ENCODE data around the gene PHACTR3. TPM values are rescaled to one million over a fixed set of nuclear protein-coding genes. Genes with fewer than 3 reads are reported as not detected.

Gene PHACTR3
- total RNA-seq, 1 experiment from 2014 or later, result not detected

DNA sequence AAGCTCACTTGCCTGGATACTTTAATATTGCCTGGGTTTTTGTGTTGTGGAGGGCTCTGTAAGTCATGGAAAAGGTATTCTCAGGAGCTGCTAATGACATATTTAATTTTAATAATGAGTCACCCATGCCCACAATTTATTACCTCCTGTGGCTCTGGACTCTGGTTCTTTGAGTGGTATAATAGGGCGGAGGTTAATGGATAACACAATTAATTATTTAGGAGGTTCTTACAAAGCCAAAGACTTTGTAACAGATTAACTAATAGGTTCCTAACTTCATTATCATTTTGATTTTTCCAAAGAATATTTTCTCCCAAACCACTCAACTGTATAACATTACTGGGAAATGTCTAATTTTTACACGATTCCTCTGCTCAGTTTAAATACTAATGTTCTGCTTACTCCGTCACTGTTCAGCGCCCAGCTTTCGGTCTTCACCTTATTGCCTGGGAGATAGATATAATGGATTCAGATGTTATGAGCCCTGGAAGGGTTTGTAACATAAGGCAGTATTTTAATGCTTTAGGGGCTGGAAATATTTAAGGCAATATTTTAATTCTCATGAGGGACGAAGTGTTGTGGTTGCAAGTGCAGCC is 29.4 kb downstream of the PHACTR3 start:
- Histone ChIP-seq H3K4me1 (ENCODE audit: low read length) (no peaks in the 10 kb centered on the region), H3K4me3 (ENCODE audit: low read length) (no peak overlapping the region), H3K27ac (ENCODE audit: low read length) (no peak overlapping the region), H2AFZ (ENCODE audit: low read length) (no peak overlapping the region), H3K79me2 (ENCODE audit: low read length) (no peaks in the 10 kb centered on the region), H3K27me3 (ENCODE audit: low read length) (no peaks in the 10 kb centered on the region), H3K9ac (ENCODE audit: low read length) (no peak overlapping the region), H3K36me3 (ENCODE audit: insufficient read depth, low read length) (no peaks in the 10 kb centered on the region), H3K9me2 (replicated peaks; ENCODE audit: insufficient read depth, low read length) (no peaks in the 10 kb centered on the region), H3K9me3 (ENCODE audit: low read length) (no peaks in the 10 kb centered on the region), H3K4me2 (ENCODE audit: low read depth, low read length, poor library complexity, severe bottlenecking) (no peak overlapping the region), H4K20me1 (ENCODE audit: insufficient read depth, low read depth, low read length) (no peaks in the 10 kb centered on the region)
- no peak for DNase-seq

DNA sequence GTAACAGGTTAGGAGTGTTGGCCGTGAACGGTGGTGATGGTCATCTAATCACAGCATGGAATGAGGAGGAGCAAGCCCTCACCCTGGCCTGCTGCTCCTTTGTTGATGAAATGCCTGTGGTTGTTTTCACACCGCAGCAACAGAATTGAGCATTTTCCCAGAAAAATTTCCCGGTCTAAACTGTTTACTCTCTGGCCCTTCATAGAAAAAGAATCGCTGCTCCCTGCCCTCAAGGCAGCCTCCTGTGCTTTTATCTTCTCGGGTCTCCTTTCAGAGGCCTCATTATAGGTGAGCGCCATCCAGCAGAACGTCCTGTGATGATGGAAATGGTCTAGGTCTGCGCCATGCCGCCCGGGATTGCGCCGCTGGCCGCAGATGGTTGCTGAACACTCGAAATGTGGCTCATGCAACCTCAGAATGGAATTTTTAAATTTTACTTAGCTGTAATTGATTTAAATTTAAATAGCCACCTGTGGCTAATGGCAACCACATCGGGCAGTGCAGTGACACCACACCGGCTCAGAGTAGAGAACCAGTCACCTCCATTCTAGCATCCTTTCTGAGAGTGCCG is 30.2 kb downstream of the PHACTR3 start:
- H3K27ac ChIP-seq (ENCODE audit: low read length), result no peak overlapping the region
- no peaks in the 10 kb centered on the region for H3K9me3 ChIP-seq (ENCODE audit: low read length)
- no peaks in the 10 kb centered on the region for H3K27me3 ChIP-seq (ENCODE audit: low read length)
- DNase-seq, result no peak
- no peak overlapping the region for H3K4me2 ChIP-seq (ENCODE audit: low read depth, low read length, poor library complexity, severe bottlenecking)
- no peaks in the 10 kb centered on the region for H3K9me2 ChIP-seq (replicated peaks; ENCODE audit: insufficient read depth, low read length)
- no peak overlapping the region for H2AFZ ChIP-seq (ENCODE audit: low read length)
- H3K4me1 ChIP-seq (ENCODE audit: low read length), result no peaks in the 10 kb centered on the region
- no peaks in the 10 kb centered on the region for H3K79me2 ChIP-seq (ENCODE audit: low read length)
- no peak overlapping the region for H3K9ac ChIP-seq (ENCODE audit: low read length)
- no peak overlapping the region for H3K4me3 ChIP-seq (ENCODE audit: low read length)
- no peaks in the 10 kb centered on the region for H3K36me3 ChIP-seq (ENCODE audit: insufficient read depth, low read length)
- no peaks in the 10 kb centered on the region for H4K20me1 ChIP-seq (ENCODE audit: insufficient read depth, low read depth, low read length)

DNA sequence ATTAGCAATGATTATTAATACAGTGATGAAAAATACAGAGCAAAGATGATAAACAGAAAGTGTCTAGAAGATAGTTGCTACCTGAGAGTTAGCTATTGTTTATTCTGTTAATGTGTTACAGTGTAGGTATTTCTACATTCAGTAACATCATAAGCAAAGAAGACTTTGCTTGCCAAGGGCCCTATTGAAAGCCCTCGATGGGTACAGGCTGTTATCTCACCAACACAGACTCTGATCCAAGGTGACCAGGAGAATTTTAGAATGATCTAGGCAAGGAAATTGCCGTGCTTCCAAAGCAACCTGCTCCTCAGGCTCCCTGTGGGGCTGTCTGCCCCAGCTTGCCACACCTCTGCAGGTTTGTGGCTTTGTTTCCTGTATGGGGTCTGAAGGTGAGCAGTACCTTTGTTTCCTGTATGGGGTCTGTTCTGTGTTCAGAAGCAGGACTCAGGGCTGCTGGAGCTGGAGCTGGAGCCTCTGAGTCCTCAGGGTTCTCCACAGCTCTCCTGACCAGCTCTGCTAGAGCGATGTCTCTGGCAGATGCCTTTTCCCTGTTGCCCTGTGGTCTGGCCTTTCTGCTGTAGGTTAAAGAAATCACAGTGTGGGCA is 32.5 kb downstream of the PHACTR3 start:
- no peak overlapping the region for H3K4me3 ChIP-seq (ENCODE audit: low read length)
- no peaks in the 10 kb centered on the region for H3K36me3 ChIP-seq (ENCODE audit: insufficient read depth, low read length)
- H3K9me3 ChIP-seq (ENCODE audit: low read length), result no peaks in the 10 kb centered on the region
- no peak for DNase-seq
- H4K20me1 ChIP-seq (ENCODE audit: insufficient read depth, low read depth, low read length), result no peaks in the 10 kb centered on the region
- H3K4me1 ChIP-seq (ENCODE audit: low read length), result no peaks in the 10 kb centered on the region
- no peak overlapping the region for H2AFZ ChIP-seq (ENCODE audit: low read length)
- H3K27ac ChIP-seq (ENCODE audit: low read length), result no peak overlapping the region
- no peaks in the 10 kb centered on the region for H3K9me2 ChIP-seq (replicated peaks; ENCODE audit: insufficient read depth, low read length)
- no peak overlapping the region for H3K4me2 ChIP-seq (ENCODE audit: low read depth, low read length, poor library complexity, severe bottlenecking)
- no peaks in the 10 kb centered on the region for H3K79me2 ChIP-seq (ENCODE audit: low read length)
- H3K9ac ChIP-seq (ENCODE audit: low read length), result no peak overlapping the region
- no peaks in the 10 kb centered on the region for H3K27me3 ChIP-seq (ENCODE audit: low read length)

DNA sequence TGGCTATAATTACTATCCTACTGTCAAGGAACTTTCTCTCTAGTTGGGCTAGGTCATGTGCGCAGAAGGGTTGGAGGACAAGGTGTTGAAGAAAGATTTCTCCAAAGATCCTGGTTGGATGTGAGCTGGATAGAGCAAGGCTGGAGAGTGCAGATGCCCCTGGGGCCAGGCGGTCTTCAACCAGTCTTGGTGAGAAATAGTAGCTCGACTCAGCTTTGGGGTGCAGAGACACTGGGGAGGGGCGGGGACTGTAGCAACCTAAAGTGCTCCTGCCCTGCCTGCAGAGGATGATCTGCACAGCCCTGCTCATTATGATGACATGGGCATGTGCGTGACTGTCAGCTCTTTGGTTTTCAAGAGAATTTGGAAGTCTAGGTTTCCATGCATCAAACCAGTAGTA is 35.9 kb downstream of the PHACTR3 start:
- H4K20me1 ChIP-seq (ENCODE audit: insufficient read depth, low read depth, low read length), result no peaks in the 10 kb centered on the region
- H3K9me2 ChIP-seq (replicated peaks; ENCODE audit: insufficient read depth, low read length), result no peaks in the 10 kb centered on the region

DNA sequence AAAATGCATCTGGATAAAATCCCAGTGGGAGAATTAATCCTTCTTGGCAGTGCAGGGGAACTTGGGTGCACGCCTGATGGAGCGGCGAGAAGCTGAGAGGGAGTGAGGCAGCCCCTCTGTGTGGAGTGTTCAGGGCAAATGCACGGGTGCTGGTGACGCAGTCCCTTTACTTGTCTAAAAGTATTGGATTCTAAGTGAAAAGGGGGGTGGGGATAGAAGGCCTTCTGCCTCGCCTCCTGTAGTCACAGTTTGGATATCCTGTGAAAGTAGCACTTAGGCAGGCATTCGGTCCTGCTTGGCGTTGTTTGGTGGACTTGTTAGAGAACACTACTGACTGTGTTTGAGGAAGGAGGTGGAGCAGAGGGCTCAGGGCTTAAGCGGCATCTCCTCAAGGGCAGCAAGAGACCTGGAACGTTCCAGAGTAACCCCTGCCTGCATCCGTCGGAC is 39.3 kb downstream of the PHACTR3 start:
- DNase-seq, result no peak
- Histone ChIP-seq H3K4me2 (ENCODE audit: low read depth, low read length, poor library complexity, severe bottlenecking) (no peak overlapping the region), H3K4me1 (ENCODE audit: low read length) (no peaks in the 10 kb centered on the region), H3K4me3 (ENCODE audit: low read length) (no peak overlapping the region), H3K9me3 (ENCODE audit: low read length) (no peaks in the 10 kb centered on the region), H4K20me1 (ENCODE audit: insufficient read depth, low read depth, low read length) (no peaks in the 10 kb centered on the region), H3K9ac (ENCODE audit: low read length) (no peak overlapping the region), H2AFZ (ENCODE audit: low read length) (no peak overlapping the region), H3K79me2 (ENCODE audit: low read length) (no peaks in the 10 kb centered on the region), H3K9me2 (replicated peaks; ENCODE audit: insufficient read depth, low read length) (no peaks in the 10 kb centered on the region), H3K27ac (ENCODE audit: low read length) (no peak overlapping the region), H3K36me3 (ENCODE audit: insufficient read depth, low read length) (no peaks in the 10 kb centered on the region), H3K27me3 (ENCODE audit: low read length) (no peaks in the 10 kb centered on the region)

More for the DNA sequence above, 35.9 kb downstream of the PHACTR3 start:
- Histone ChIP-seq H2AFZ (ENCODE audit: low read length) (no peak overlapping the region), H3K4me3 (ENCODE audit: low read length) (no peak overlapping the region), H3K9me3 (ENCODE audit: low read length) (no peaks in the 10 kb centered on the region), H3K4me1 (ENCODE audit: low read length) (no peaks in the 10 kb centered on the region), H3K36me3 (ENCODE audit: insufficient read depth, low read length) (no peaks in the 10 kb centered on the region), H3K27me3 (ENCODE audit: low read length) (no peaks in the 10 kb centered on the region), H3K27ac (ENCODE audit: low read length) (no peak overlapping the region), H3K79me2 (ENCODE audit: low read length) (no peaks in the 10 kb centered on the region), H3K9ac (ENCODE audit: low read length) (no peak overlapping the region), H3K4me2 (ENCODE audit: low read depth, low read length, poor library complexity, severe bottlenecking) (no peak overlapping the region)
- no peak for DNase-seq

DNA sequence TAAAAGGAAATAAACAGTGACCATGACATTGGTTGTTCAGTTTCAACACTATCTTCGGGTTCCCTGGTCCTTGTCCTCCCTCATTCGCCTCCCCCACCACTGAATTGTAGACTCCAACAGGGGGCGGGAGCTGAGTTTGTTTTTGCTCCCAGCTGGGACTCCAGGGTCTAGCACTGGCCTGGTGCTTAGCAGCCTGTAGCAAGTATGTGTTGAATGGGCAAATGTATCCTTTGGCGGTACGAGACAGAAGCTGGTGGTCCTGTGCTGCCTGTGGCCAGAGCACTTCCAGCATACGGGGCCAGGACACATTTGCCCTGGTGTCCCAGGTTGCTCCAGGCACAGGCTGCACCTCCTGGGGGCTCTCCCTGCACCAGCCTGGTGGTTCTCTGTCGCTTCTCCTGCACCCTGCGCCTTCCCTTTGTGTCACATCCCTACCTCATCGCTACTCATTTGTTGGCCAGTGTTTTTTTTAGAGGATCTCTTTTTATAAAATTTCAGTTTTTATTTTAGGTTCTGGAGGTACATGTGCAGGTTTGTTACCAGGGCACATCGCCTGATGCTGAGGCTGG is 40.1 kb downstream of the PHACTR3 start:
- Histone ChIP-seq H3K9ac (ENCODE audit: low read length) (no peak overlapping the region), H3K4me2 (ENCODE audit: low read depth, low read length, poor library complexity, severe bottlenecking) (no peak overlapping the region), H3K36me3 (ENCODE audit: insufficient read depth, low read length) (no peaks in the 10 kb centered on the region), H4K20me1 (ENCODE audit: insufficient read depth, low read depth, low read length) (no peaks in the 10 kb centered on the region), H2AFZ (ENCODE audit: low read length) (no peak overlapping the region), H3K79me2 (ENCODE audit: low read length) (no peaks in the 10 kb centered on the region), H3K27me3 (ENCODE audit: low read length) (no peaks in the 10 kb centered on the region), H3K9me2 (replicated peaks; ENCODE audit: insufficient read depth, low read length) (no peaks in the 10 kb centered on the region), H3K4me1 (ENCODE audit: low read length) (no peaks in the 10 kb centered on the region), H3K9me3 (ENCODE audit: low read length) (no peaks in the 10 kb centered on the region), H3K27ac (ENCODE audit: low read length) (no peak overlapping the region), H3K4me3 (ENCODE audit: low read length) (no peak overlapping the region)
- DNase-seq, result no peak

DNA sequence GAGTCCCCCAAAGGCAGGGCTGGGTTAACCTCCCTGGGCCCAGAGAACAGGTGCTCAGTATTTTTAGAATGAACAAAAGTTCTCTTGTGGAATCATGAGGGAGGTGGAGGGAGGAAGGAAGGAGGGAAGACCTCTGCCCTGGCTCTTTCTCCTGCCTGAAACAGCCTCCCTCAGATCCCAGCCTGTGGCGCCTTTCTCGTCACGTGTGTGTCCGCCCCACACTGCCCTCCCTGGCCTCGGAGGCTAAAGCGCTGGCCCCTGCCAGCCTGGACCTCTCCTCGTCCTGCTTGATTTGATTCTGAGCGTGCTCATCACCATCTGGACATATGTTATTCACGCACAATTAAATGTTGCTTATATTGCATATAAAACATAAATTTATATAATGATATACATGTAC is 40.9 kb downstream of the PHACTR3 start:
- Histone ChIP-seq H3K27ac (ENCODE audit: low read length) (no peak overlapping the region), H3K79me2 (ENCODE audit: low read length) (no peaks in the 10 kb centered on the region), H3K9me2 (replicated peaks; ENCODE audit: insufficient read depth, low read length) (no peaks in the 10 kb centered on the region), H3K4me3 (ENCODE audit: low read length) (no peak overlapping the region), H3K4me2 (ENCODE audit: low read depth, low read length, poor library complexity, severe bottlenecking) (no peak overlapping the region), H3K36me3 (ENCODE audit: insufficient read depth, low read length) (no peaks in the 10 kb centered on the region), H3K9ac (ENCODE audit: low read length) (no peak overlapping the region), H4K20me1 (ENCODE audit: insufficient read depth, low read depth, low read length) (no peaks in the 10 kb centered on the region), H3K9me3 (ENCODE audit: low read length) (no peaks in the 10 kb centered on the region), H2AFZ (ENCODE audit: low read length) (no peak overlapping the region), H3K4me1 (ENCODE audit: low read length) (no peaks in the 10 kb centered on the region), H3K27me3 (ENCODE audit: low read length) (no peaks in the 10 kb centered on the region)
- no peak for DNase-seq

DNA sequence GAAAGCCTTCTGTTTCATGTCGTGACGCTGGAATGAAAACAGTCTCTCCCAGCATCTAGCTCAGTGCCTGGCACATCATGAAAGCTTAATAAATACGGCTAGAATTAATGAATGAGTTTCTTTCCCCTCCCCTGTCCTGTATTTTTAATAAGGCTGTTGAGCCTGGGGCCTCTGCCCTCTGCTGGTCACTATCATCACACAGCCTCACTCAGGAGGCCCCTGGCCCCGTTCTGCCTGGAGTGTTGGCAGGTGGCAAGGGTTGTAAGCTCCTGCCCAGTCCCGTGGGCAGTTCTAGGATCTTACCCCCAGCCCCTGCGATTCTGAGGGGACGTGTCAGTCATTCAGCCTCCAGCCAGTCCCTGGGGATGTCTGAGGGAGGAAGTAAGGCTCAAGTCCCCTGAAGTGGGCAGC is 41.4 kb downstream of the PHACTR3 start:
- no peaks in the 10 kb centered on the region for H3K79me2 ChIP-seq (ENCODE audit: low read length)
- no peaks in the 10 kb centered on the region for H3K4me1 ChIP-seq (ENCODE audit: low read length)
- no peaks in the 10 kb centered on the region for H3K27me3 ChIP-seq (ENCODE audit: low read length)
- no peak overlapping the region for H3K4me3 ChIP-seq (ENCODE audit: low read length)
- H3K9me3 ChIP-seq (ENCODE audit: low read length), result no peaks in the 10 kb centered on the region
- no peak for DNase-seq
- H3K9ac ChIP-seq (ENCODE audit: low read length), result no peak overlapping the region
- H3K27ac ChIP-seq (ENCODE audit: low read length), result no peak overlapping the region
- H3K9me2 ChIP-seq (replicated peaks; ENCODE audit: insufficient read depth, low read length), result no peaks in the 10 kb centered on the region
- no peak overlapping the region for H2AFZ ChIP-seq (ENCODE audit: low read length)
- H3K36me3 ChIP-seq (ENCODE audit: insufficient read depth, low read length), result no peaks in the 10 kb centered on the region
- H4K20me1 ChIP-seq (ENCODE audit: insufficient read depth, low read depth, low read length), result no peaks in the 10 kb centered on the region
- no peak overlapping the region for H3K4me2 ChIP-seq (ENCODE audit: low read depth, low read length, poor library complexity, severe bottlenecking)
